Measurements from ENCODE around the gene RAPSN. TPM values are rescaled to one million over a fixed set of nuclear protein-coding genes. Genes with fewer than 3 reads are reported as not detected.

Gene RAPSN
- total RNA-seq, 1 donor from 2014 or later = not detected

- DNase-seq = no peak
Measured at GRCh38 chr11:47406896-47407745, 41.8 kb downstream of the RAPSN start.

GRCh38 chr11:47403571-47403970, 45.4 kb downstream of the RAPSN start:
- DNase-seq = no peak

GRCh38 chr11:47403135-47403534, 45.8 kb downstream of the RAPSN start:
- DNase-seq = no peak

GRCh38 chr11:47400768-47401279, 48.1 kb downstream of the RAPSN start:
- DNase-seq = no peak

- no peak for DNase-seq
Measured at GRCh38 chr11:47399860-47400767, 48.8 kb downstream of the RAPSN start.

- no peak for DNase-seq
Measured at GRCh38 chr11:47398551-47398950, 50.4 kb downstream of the RAPSN start.

GRCh38 chr11:47398011-47398410, 50.9 kb downstream of the RAPSN start:
- no peak for DNase-seq

GRCh38 chr11:47396049-47396320, 53.0 kb downstream of the RAPSN start:
- no peak for DNase-seq

- DNase-seq = no peak
Measured at GRCh38 chr11:47395223-47396048, 53.5 kb downstream of the RAPSN start.

GRCh38 chr11:47394322-47395222, 54.4 kb downstream of the RAPSN start:
- DNase-seq = no peak

- DNase-seq = no peak
Measured at GRCh38 chr11:47394050-47394321, 55.0 kb downstream of the RAPSN start.

- DNase-seq = no peak
Measured at GRCh38 chr11:47393163-47394049, 55.5 kb downstream of the RAPSN start.

- no peak for DNase-seq
Measured at GRCh38 chr11:47392546-47393162, 56.3 kb downstream of the RAPSN start.

GRCh38 chr11:47391711-47392432, 57.1 kb downstream of the RAPSN start:
- no peak for DNase-seq

- DNase-seq = no peak
Measured at GRCh38 chr11:47391077-47391583, 57.8 kb downstream of the RAPSN start.

GRCh38 chr11:47390422-47390760, 58.5 kb downstream of the RAPSN start:
- DNase-seq = no peak

GRCh38 chr11:47389577-47390421, 59.1 kb downstream of the RAPSN start:
- no peak for DNase-seq

Data from occipital lobe (tissue), 2 donors.